AG09309 (cell line): ENCODE results near the gene CFAP65.

Source experiments
- DNase-seq: peaks from one replicate; pipeline ENCODE4 v3.0.0-alpha.2; 2010; ENCODE audit warnings: low read depth
- H3K4me3 ChIP-seq: 2 replicates; pipeline ENCODE4 v1.5.1; 2011; ENCODE audit warnings: mild to moderate bottlenecking, low read depth, low read length, moderate library complexity; ENCODE audit not compliant: control insufficient read depth
- CTCF ChIP-seq: IDR thresholded peaks from 2 replicates; pipeline ENCODE4 v1.5.1; 2011; ENCODE audit warnings: mild to moderate bottlenecking, low read depth, low read length, inconsistent platforms; ENCODE audit not compliant: insufficient read depth, control insufficient read depth; ENCODE audit errors: missing control alignments

The CFAP65 gene

GRCh38 chr2:219028141-219028540 lies 13.2 kb downstream of the CFAP65 start:
- H3K4me3 ChIP-seq: no peak overlapping the region
- DNase-seq: no peak
- TF ChIP-seq CTCF: no peak

- no peak overlapping the region for H3K4me3 ChIP-seq
- DNase-seq: no peak
- no peak for TF ChIP-seq CTCF
Measured at GRCh38 chr2:219027511-219028055, 13.7 kb downstream of the CFAP65 start.

- DNase-seq: no peak
- no peak for TF ChIP-seq CTCF
- H3K4me3 ChIP-seq: no peak overlapping the region
Measured at GRCh38 chr2:219026946-219027345, 14.4 kb downstream of the CFAP65 start.

GRCh38 chr2:219025637-219026585 lies 15.4 kb downstream of the CFAP65 start:
- no peak for TF ChIP-seq CTCF
- no peak for DNase-seq
- no peak overlapping the region for H3K4me3 ChIP-seq

GRCh38 chr2:219024059-219024458 lies 17.3 kb downstream of the CFAP65 start:
- no peak for TF ChIP-seq CTCF
- no peak for DNase-seq
- H3K4me3 ChIP-seq: no peak overlapping the region

GRCh38 chr2:219023045-219023605 lies 18.2 kb downstream of the CFAP65 start:
- no peak for DNase-seq
- TF ChIP-seq CTCF: no peak
- no peak overlapping the region for H3K4me3 ChIP-seq
